ENCODE measurements around the gene MVK. TPM values are rescaled to one million over a fixed set of nuclear protein-coding genes. Genes with fewer than 3 reads are reported as not detected.
"Not testable (repeated sequence)": the region's sequence is repeated elsewhere in the genome, so short reads cannot be mapped to it uniquely, and the experiment has no call there.

MVK gene
- total RNA-seq, 2 donors from 2014 or later = 23.1 to 47.2 TPM

- intact Hi-C loops (cut with DNase I, micrococcal nuclease) = loop anchor here in 1 of 2 donors (5.0 kb wide), 1 partner anchor 174 kb away; no protein-coding TSS in a partner anchor
- ATAC-seq = no peak
- DNase-seq = no peak
Measured at GRCh38 chr12:109598428-109598854, 24.8 kb downstream of the MVK start.

DNA sequence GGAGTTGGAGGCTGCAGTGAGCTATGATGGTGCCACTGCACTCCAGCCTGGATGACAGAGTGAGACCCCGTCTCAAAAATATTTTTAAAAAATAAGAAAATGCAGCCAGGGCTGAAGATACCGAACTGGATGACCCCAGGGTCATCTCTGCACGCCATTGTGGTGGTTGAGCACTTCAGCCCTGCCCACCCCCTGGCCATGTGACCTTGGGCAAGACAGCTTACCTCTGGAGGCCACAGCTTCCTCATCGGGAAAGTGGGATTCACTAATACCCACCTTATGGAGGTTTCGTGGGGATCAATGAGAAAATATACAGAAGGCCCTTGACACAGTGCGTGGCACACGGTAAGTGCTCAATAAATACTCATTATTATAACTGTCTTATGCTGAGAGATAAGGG, 25.5 kb downstream of the MVK start:
- ATAC-seq = no peak
- intact Hi-C loops (cut with DNase I, micrococcal nuclease) = loop anchor here in 1 of 2 donors (5.0 kb wide), 1 partner anchor 173 kb away; no protein-coding TSS in a partner anchor
- DNase-seq = no peak

GRCh38 chr12:109600481-109600880, 26.9 kb downstream of the MVK start:
- DNase-seq = no peak
- intact Hi-C loops (cut with DNase I, micrococcal nuclease) = no loop called here
- no peak for ATAC-seq

GRCh38 chr12:109600995-109601394, 27.4 kb downstream of the MVK start:
- ATAC-seq (no peak), DNase-seq (no peak)
- intact Hi-C loops (cut with DNase I, micrococcal nuclease) = no loop called here

GRCh38 chr12:109601557-109601956, 28.0 kb downstream of the MVK start:
- intact Hi-C loops (cut with DNase I, micrococcal nuclease) = no loop called here
- DNase-seq = no peak
- no peak for ATAC-seq

GRCh38 chr12:109602132-109602531, 28.5 kb downstream of the MVK start:
- intact Hi-C loops (cut with DNase I, micrococcal nuclease); ATAC-seq; DNase-seq: not testable (repeated sequence)

DNA sequence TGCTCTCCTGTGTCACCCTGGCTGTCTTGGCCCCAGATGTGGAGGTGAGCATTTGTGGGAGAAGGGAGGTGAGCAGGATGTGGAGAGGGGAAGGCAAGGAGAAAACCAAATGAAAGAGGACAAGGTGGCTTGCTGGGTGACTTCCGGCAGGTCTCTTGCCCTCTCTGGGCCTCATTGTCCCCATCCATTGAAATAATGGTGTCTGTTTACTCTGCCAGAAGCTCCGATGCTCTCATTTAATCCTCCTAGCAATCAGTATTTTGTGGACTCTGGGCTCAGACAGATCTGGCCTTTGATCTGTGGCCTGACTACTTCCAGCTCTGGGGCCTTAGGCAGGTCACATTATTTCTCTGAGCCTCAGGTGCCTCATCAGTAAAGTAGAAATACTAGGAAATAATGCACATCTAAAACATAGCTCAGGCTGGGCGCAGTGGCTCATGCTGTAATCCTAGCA, 30.6 kb downstream of the MVK start:
- no peak for ATAC-seq
- intact Hi-C loops (cut with DNase I, micrococcal nuclease) = no loop called here
- no peak for DNase-seq

DNA sequence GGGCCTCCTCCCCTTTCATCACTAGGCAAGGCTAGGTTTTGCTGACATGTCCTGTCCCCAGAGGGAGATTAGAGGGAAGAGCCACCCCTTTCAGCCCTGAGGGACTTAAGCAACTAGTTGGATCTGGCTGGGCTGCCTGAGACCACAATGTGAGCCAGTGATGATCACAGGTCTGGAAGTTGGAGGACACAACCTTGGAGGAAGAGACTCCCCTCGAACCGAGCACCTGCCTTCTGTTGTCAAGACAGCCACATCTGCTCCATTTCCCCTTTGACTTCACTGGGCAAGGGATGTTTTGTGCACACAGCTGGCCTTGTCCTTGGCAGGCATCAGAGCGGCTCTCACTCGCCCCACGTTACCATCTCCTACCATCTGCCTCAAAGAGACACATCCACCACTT, 31.4 kb downstream of the MVK start:
- no peak for ATAC-seq
- DNase-seq = no peak
- intact Hi-C loops (cut with DNase I, micrococcal nuclease) = no loop called here

DNA sequence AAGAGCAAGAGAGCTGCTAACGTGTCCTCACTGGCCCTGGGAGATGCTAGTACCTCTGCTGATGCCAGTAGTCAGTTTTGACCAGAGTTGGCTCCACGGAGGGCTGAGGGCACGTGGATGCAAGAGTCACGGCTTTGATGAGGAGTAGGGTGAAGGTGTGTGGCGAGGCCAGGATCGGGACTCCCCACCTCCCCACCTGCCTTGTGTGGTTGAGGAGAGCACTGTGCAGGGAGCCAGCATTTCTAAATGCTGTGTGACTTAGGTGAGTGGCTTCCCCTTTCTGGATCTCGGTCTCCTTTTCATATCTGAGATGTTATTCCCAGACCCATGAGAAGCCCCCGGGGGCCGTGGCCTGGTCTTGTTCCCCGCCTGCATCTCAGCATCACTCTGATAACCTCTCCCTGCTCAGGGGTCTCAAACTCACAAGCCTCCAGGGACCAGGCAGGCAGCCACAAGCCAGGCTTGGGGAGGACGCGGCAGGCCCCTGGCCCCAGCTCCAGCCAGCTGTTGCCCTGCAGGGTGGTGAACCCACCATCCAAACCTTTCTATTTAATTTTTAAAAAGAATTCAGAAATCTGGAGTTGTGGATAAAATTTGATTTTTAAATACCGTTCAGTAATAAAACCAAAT, 32.1 kb downstream of the MVK start:
- DNase-seq = no peak
- ATAC-seq = no peak
- intact Hi-C loops (cut with DNase I, micrococcal nuclease) = no loop called here

- intact Hi-C loops (cut with DNase I, micrococcal nuclease) = no loop called here
- ATAC-seq (no peak), DNase-seq (no peak)
Measured at GRCh38 chr12:109606320-109607028, 32.9 kb downstream of the MVK start.

DNA sequence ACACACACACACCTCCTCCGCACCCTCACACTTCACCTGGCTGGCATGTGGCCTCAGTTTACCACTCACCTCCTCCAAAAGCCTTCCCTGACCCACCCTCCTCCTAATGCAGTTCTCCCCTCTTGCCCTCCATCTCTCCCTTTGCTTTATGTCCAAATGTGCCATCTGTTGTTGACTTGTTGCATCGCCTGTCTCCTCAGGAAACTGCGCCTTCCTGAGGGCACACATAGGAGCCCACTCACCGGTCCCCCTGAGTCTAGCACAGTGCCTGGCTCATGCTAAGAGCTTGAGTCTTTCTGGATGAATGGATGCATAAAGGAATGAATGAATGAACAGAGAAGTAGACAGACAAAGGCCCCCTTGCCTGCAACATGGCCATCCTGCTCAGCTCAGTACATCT, 34.0 kb downstream of the MVK start:
- ATAC-seq (no peak), DNase-seq (no peak)
- intact Hi-C loops (cut with DNase I, micrococcal nuclease) = no loop called here

- intact Hi-C loops (cut with DNase I, micrococcal nuclease) = no loop called here
- ATAC-seq (no peak), DNase-seq (no peak)
Measured at GRCh38 chr12:109608270-109608669, 34.7 kb downstream of the MVK start.

GRCh38 chr12:109608793-109609192, 35.2 kb downstream of the MVK start:
- DNase-seq = no peak
- no peak for ATAC-seq
- intact Hi-C loops (cut with DNase I, micrococcal nuclease) = no loop called here

GRCh38 chr12:109609342-109609741, 35.7 kb downstream of the MVK start:
- DNase-seq (no peak), ATAC-seq (no peak)
- intact Hi-C loops (cut with DNase I, micrococcal nuclease) = no loop called here

GRCh38 chr12:109610523-109610922, 36.9 kb downstream of the MVK start:
- no peak for ATAC-seq
- DNase-seq = no peak
- intact Hi-C loops (cut with DNase I, micrococcal nuclease) = no loop called here

- intact Hi-C loops (cut with DNase I, micrococcal nuclease) = no loop called here
- DNase-seq (no peak), ATAC-seq (no peak)
Measured at GRCh38 chr12:109611223-109611622, 37.6 kb downstream of the MVK start.

- intact Hi-C loops (cut with DNase I, micrococcal nuclease) = no loop called here
- ATAC-seq (no peak), DNase-seq (no peak)
Measured at GRCh38 chr12:109612003-109612402, 38.4 kb downstream of the MVK start.

- ATAC-seq (no peak), DNase-seq (no peak)
- intact Hi-C loops (cut with DNase I, micrococcal nuclease) = no loop called here
Measured at GRCh38 chr12:109612975-109613502, 39.4 kb downstream of the MVK start.

- intact Hi-C loops (cut with DNase I, micrococcal nuclease) = no loop called here
- DNase-seq (no peak), ATAC-seq (no peak)
Measured at GRCh38 chr12:109613649-109614455, 40.3 kb downstream of the MVK start.

All from left colon (tissue), 2 donors.